T follicular helper cell (primary cell): Measurements from ENCODE around the gene CD40.

Source experiments
- DNase-seq: peaks from one replicate; pipeline ENCODE4 v3.0.0-alpha.2; 2020; ENCODE audit warnings: low read depth

CD40 gene

GRCh38 chr20:46148313-46149208 is 30.4 kb downstream of the CD40 start:
- DNase-seq: no peak

- DNase-seq: no peak
Measured at GRCh38 chr20:46150943-46151342, 32.8 kb downstream of the CD40 start.

DNA sequence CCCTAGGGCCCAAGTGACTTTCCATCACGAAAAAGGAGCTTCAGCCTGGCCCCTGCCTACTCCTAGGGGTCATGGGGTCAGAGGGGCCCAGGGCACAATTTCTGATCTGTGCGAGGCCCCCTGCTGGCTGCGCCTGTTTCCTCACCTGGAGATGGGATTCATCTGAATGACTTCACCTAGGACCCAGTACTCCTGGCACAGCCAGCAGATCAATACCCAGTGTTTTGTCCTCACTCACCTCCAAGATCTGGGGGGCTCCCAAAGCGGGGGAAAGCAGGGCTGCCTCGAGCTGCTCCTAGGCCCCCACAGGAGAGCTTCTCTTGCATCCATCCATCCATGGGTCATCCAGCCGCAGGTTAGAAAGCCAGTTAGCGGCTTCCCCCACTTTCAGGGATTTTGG is 33.8 kb downstream of the CD40 start:
- DNase-seq: no peak

DNA sequence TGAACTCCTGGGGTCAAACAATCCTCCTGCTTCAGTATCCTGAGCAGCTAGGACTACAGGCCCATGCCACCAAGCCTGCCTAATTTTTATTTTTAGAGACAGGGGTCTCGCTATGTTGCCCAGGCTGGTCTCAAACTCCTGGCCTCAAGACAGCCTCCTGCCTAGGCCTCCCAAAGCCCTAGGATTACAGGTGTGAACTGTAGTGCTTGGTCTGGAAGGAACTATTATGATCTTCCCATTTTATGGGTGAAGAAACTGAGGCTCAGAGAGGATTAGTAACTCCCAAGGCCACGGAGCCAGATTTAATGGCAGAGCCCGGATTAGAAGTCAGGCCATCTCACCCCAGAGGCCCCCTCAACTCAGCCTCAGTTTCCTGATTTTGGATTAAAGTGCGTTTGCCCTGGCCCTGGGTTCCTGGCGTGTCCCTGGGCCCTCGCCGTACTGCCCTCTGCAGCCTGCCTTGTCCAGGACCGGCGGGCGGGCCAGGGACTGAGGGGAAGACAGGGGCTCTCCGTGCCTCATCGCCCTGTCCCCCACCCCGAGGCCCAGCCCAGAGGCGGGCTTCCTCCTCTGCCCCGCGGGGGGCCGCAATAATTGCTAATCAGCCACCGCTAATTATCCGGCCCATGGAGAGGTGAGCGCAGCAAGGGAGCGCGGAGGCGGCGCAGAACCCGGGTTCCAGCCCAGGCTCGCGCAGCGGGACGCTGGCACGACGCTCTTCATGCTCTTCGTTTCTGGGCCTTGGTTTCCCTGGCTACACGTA is 34.9 kb downstream of the CD40 start:
- DNase-seq: no peak

- DNase-seq: no peak
Measured at GRCh38 chr20:46154305-46154704, 36.2 kb downstream of the CD40 start.

DNA sequence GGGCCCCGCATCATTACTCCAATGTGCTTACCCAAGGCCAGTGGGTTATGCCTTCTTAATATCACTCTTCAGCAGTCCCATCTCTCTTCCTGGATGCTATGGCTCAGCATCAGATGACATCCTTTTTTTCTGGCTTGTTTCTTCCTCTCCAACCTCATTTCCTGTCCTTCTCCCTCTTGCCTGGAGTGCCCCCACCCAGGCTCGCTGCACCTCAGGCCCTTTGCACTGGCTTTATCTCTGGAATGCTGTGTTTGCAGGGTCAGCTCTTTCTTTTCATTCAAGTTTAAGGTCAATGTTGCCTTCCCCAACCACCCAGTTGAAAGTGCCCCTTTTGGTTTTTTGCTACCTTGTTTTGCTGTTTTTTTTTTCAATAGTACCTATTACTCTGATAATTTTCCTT is 36.7 kb downstream of the CD40 start:
- no peak for DNase-seq

GRCh38 chr20:46156065-46156464 is 38.0 kb downstream of the CD40 start:
- DNase-seq: no peak

DNA sequence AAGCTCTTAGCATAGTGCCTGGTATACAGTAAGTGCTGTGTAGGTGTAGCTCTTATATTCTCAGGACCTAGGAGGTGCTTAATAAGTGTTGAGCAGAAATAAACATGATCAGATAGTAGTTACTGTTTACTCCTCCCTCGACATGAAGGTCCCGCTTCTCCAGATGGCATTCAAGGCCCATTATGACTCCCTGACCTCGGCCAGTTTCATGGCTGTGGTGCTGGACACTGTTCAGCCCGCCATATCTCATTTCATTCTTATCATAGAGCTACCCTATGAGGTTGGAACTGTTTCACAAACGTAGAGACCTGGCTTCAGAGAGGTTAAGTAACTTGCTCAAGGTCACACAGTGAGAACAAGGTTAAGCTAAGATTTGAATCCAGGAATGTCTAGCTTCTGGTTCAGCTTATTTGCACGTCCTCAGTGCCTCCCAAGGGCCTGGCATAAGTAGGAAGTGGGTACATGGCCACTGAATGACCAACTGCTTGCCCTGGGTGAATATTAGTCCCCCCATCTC is 39.0 kb downstream of the CD40 start:
- DNase-seq: no peak

GRCh38 chr20:46157625-46158024 is 39.5 kb downstream of the CD40 start:
- DNase-seq: no peak

- DNase-seq: no peak
Measured at GRCh38 chr20:46158476-46158987, 40.4 kb downstream of the CD40 start.

DNA sequence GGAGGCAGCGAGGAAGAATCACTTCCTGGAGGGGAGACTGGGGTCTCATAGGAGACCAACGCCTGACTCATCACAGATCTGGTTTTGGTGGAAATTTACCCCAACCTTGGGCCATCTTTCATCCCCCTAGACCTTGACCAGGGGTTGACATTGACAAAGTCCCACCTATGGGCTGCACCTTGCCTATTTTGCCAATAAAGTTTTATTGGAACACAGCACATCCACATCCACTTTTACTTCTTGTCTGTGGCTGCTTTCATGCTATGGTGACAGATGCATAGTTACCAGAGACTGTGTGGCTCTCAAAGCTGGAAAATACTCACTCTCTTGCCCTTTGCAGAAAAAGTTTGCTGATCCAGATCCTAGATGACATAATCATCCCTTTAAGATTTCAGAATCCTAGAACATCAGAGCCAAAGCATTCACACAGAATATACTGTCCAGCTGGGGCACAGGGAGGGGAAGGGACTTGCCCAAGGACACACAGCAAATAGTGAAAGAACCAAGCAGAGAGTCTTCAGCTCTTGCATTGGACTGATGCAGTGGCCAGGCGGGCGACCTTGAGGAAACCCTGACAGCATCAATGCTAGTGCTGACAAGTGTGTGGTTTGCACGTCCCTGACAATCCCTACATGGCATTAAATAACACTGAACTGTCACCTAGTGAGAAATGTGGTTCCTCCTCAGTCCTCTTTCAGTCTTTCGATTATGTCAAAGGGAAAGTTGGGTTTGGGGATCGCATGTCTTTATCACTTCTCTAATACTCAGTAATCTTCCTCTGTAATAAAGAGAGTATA is 41.2 kb downstream of the CD40 start:
- no peak for DNase-seq

DNA sequence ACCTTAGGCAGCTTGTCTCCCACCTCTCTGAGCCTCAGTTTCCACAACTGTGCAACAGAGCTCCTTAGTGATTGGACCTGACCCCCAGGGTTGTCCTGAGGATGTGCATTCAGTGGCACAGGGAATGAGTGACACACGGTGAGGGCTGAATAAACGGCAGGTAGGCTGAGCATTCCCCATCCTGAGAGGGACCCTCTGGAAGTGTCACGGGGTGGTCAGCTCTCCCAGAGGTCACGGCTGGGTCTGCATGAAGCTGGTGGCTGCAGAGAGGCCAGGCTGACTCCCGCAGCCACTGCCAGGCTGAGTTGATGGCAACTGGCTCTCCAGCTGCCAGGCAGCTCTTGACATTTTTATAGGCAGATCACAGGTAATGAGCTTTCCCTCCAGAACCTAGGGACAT is 42.5 kb downstream of the CD40 start:
- no peak for DNase-seq

- DNase-seq: no peak
Measured at GRCh38 chr20:46161921-46162320, 43.8 kb downstream of the CD40 start.

- no peak for DNase-seq
Measured at GRCh38 chr20:46164254-46164653, 46.1 kb downstream of the CD40 start.

DNA sequence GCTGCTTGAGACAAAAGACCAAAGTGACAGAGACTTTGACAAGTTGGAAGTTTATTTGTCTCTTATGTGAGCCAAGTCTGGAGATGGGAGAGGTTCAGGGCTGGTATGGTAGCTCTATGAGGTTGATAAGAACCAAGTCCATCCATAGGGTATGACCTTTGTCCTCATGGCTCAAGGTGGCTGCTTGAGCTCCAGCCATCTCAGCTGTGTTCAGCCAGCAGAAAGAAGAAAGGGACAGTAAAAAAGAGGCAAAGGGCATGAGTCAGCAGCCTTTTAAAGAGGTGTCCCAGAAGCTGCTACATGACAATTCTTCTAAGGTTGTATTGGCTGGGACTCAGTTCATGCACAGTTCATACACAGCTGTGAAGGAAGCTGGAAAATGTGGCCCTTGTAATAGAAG is 49.0 kb downstream of the CD40 start:
- DNase-seq: no peak

DNA sequence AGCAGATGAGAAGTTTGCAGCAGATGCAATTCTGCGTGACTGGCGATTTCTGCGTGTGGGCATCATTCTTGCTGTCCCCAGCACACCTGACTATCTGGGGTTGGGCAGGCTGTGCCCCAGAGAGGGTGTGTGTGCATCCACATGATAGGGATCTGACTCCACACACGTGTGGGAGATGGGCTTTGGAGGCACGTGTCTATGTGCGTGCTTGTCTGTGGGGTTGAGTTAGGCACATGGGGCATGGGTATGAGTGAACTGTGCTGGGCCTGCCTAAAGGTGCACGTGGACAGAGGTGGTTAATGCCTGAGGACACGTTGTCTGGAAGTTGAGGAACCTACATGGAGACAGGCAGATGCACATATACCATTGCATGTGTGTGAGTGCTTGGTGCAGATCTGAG is 50.3 kb downstream of the CD40 start:
- DNase-seq: no peak

- DNase-seq: no peak
Measured at GRCh38 chr20:46169245-46170171, 51.4 kb downstream of the CD40 start.

GRCh38 chr20:46171476-46171875 is 53.4 kb downstream of the CD40 start:
- DNase-seq: no peak

DNA sequence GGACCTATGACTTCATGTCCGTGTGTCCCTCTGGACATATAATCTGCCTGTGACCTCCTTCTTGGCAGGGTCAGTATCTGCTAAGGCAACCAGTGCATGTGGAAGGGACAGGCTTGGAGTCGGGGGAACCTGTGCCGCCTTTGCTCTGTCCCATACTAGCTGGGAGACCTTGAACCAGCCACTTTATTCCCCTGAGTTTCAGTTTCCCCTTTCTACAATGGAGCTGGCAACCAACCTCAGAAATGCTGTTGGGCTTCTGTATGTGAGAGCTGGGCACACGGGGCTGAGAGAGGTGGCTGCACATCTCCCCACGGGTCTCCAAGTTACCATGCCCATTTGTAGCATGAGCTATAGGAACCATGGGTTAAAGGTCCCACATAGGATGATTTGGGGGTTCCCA is 53.8 kb downstream of the CD40 start:
- no peak for DNase-seq

DNA sequence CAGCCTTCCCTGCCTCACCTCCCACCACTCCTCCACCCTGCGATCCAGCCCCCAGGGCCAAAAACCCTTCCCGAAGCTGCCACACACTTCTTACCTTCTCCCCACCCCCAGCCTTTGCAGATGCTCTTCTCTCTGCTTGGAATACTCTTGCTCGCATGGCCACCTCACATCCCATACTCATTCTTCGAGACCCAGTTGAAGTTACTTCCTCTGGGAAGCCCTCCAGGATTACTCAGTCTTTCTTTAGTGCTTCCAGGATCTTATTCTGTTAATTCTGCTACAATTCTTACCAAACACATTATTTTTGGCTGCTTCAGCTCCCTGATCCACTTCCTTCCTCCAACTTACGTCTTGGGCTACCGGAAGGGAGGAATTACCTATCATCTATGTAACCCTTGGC is 54.3 kb downstream of the CD40 start:
- no peak for DNase-seq

GRCh38 chr20:46172961-46173536 is 54.9 kb downstream of the CD40 start:
- DNase-seq: no peak
